ENCODE measurements around the gene ABCA7.

Gene ABCA7

DNA sequence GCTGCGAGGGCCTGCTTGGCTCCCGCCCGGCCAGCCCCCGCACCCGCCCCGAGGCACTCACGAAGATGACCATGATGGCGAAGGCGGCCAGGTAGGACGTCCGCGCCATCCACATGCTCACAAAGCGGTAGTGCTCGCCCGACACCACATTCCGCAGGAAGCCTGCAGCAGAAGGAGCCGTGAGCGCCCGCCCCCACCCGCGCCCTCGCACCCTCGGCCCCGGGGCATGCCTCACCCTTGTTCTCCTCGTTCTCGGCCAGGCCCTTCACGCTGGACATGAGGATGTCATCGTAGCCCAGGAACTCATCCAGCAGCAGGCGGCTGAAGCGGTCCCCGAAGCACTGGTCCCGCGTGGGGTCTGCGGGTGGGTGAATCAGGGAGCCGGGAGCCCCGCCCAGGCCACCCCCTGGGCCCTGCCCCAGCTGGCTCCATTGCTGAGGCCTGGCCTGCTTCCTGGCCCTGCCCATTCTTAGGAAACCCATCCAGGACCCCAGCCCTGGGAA is 28.0 kb upstream of the ABCA7 start:
- Histone ChIP-seq H2AFZ (ENCODE audit: low read length, unreplicated experiment) (no peak overlapping the region), H3K36me3 (ENCODE audit: insufficient read depth, low read length) (no peaks in the 10 kb centered on the region), H3K4me3 (ENCODE audit: low read depth, low read length) (no peak overlapping the region), H3K27ac (ENCODE audit: low read depth, low read length) (no peak overlapping the region), H3K27me3 (ENCODE audit: insufficient read depth, low read length) (no peaks in the 10 kb centered on the region), H3K4me1 (ENCODE audit: control insufficient read depth, insufficient read depth, low read length, unreplicated experiment) (peaks cover 8% of the 10 kb centered on the region), H3K79me2 (ENCODE audit: control insufficient read depth, insufficient read depth, low read length, unreplicated experiment) (peaks cover 35% of the 10 kb centered on the region)

DNA sequence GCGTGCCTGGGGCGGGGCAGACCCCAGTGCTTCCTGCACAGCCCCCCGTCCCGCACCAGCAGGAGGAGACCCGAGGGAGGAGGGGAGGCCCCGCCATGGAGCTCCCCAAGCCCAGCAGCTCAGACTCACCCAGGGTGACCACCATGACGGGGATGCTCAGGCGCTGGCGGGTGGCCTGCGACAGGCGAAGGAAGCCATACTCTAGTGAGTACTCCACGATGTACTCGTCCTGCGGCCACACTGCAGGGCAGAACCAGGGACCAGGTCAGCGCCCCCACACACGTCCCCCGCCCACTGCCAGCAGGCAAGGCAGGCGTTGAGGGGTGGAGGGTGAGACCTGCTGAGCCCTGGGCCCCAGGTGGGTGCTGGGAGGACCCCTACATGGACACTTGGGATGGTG is 27.6 kb upstream of the ABCA7 start:
- no peaks in the 10 kb centered on the region for H3K27me3 ChIP-seq (ENCODE audit: insufficient read depth, low read length)
- H3K27ac ChIP-seq (ENCODE audit: low read depth, low read length) = no peak overlapping the region
- H3K4me1 ChIP-seq (ENCODE audit: control insufficient read depth, insufficient read depth, low read length, unreplicated experiment) = peaks cover 12% of the 10 kb centered on the region
- peaks cover 40% of the 10 kb centered on the region for H3K79me2 ChIP-seq (ENCODE audit: control insufficient read depth, insufficient read depth, low read length, unreplicated experiment)
- no peak overlapping the region for H2AFZ ChIP-seq (ENCODE audit: low read length, unreplicated experiment)
- no peaks in the 10 kb centered on the region for H3K36me3 ChIP-seq (ENCODE audit: insufficient read depth, low read length)
- H3K4me3 ChIP-seq (ENCODE audit: low read depth, low read length) = no peak overlapping the region

- Histone ChIP-seq H3K4me3 (ENCODE audit: low read depth, low read length) (no peak overlapping the region), H3K79me2 (ENCODE audit: control insufficient read depth, insufficient read depth, low read length, unreplicated experiment) (peaks cover 48% of the 10 kb centered on the region)
These were observed 26.7 kb upstream of the ABCA7 start for GRCh38 chr19:1013218-1013617.

GRCh38 chr19:1014161-1015060 is 25.5 kb upstream of the ABCA7 start:
- Histone ChIP-seq H3K27me3 (ENCODE audit: insufficient read depth, low read length) (no peaks in the 10 kb centered on the region), H2AFZ (ENCODE audit: low read length, unreplicated experiment) (no peak overlapping the region), H3K27ac (ENCODE audit: low read depth, low read length) (no peak overlapping the region), H3K4me3 (ENCODE audit: low read depth, low read length) (no peak overlapping the region), H3K36me3 (ENCODE audit: insufficient read depth, low read length) (no peaks in the 10 kb centered on the region), H3K4me1 (ENCODE audit: control insufficient read depth, insufficient read depth, low read length, unreplicated experiment) (peaks cover 27% of the 10 kb centered on the region), H3K79me2 (ENCODE audit: control insufficient read depth, insufficient read depth, low read length, unreplicated experiment) (peaks cover 60% of the 10 kb centered on the region)

More at GRCh38 chr19:1013218-1013617, 26.7 kb upstream of the ABCA7 start:
- H3K27me3 ChIP-seq (ENCODE audit: insufficient read depth, low read length) = no peaks in the 10 kb centered on the region
- no peaks in the 10 kb centered on the region for H3K36me3 ChIP-seq (ENCODE audit: insufficient read depth, low read length)
- H3K27ac ChIP-seq (ENCODE audit: low read depth, low read length) = no peak overlapping the region
- no peak overlapping the region for H2AFZ ChIP-seq (ENCODE audit: low read length, unreplicated experiment)
- peaks cover 21% of the 10 kb centered on the region for H3K4me1 ChIP-seq (ENCODE audit: control insufficient read depth, insufficient read depth, low read length, unreplicated experiment)

DNA sequence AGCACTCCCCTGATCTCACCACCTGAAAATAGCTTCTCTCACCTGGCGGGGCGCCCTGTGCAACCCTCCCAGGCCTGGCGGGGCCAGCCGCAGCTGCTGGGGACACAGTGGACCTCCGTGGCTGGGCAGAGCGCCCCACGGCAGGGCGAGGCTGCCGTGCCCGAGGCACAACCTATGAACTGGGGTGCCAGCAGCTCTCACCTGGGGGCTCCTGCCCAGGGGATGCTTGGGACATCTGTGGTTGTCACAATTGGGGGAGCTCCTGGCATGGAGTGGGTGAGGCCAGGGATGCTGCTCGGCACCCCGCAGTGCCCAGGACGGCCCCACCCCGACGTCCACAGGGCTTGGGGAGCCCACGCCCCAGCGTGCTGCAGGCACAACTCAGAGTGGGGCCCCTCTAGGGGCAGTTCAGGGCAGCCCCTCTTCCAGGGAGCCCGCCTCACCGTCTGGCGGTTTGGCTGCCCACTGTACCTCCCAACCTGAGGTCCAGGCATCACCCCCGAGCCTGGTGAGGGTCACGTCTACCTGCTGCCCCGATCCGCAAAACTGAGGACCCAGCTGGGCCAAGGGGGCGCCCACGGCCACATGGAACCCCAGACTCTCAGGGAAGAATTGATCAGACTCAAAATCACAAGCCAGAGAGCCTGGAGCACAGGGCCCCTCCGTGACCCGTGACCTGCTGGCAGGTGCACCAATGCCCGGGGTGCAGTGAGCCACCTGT is 24.7 kb upstream of the ABCA7 start:
- Histone ChIP-seq H3K4me3 (ENCODE audit: low read depth, low read length) (no peak overlapping the region), H3K79me2 (ENCODE audit: control insufficient read depth, insufficient read depth, low read length, unreplicated experiment) (peaks cover 69% of the 10 kb centered on the region), H3K27ac (ENCODE audit: low read depth, low read length) (no peak overlapping the region), H2AFZ (ENCODE audit: low read length, unreplicated experiment) (no peak overlapping the region), H3K27me3 (ENCODE audit: insufficient read depth, low read length) (no peaks in the 10 kb centered on the region), H3K36me3 (ENCODE audit: insufficient read depth, low read length) (no peaks in the 10 kb centered on the region), H3K4me1 (ENCODE audit: control insufficient read depth, insufficient read depth, low read length, unreplicated experiment) (peaks cover 27% of the 10 kb centered on the region)

DNA sequence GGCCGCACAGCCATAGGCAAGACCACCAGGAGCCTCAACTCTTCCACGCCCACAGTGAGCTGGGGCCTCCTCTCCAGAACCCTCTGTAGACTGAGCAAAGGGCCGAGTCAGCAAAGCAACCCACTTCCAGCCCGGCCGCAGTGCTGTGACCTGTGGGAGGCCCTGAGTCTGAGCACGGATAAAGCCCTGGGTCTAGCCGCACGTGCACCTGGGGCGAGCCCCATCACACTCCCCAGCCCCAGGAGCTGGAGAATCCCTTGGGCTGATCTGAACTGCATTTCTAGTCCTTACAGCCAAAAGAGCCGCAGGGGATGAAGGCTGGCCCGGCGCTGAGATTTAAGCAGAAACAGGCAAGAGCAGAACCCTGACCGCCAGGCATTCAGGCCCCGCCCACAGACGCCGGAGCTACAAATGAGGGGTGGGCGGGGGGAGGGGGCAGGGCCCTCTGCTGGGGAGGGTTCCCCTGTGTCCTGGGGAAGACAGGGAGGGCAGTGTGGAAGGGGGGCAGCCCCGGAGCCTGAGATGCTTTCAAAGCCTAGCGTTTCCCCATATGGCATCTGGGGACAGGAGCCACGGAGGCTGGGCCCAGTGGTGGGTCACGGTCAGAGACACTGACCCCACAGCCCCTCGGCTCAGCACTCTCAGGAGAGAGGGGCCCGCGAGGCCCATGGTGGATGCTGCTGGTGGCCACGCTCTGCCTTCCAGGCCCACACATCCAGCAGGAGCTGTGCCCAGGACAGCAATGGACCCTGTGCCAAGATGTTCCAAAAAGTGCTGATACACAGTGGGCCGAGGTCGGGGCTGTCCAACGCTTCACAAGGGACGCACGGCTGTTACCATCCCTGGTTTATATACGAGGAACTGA is 23.9 kb upstream of the ABCA7 start:
- no peak overlapping the region for H3K4me3 ChIP-seq (ENCODE audit: low read depth, low read length)
- peak overlapping the region; percentile 23; the same call in 1 of the 2 replicates for H3K27ac ChIP-seq (ENCODE audit: low read depth, low read length)
- H3K79me2 ChIP-seq (ENCODE audit: control insufficient read depth, insufficient read depth, low read length, unreplicated experiment) = peaks cover 74% of the 10 kb centered on the region
- H3K27me3 ChIP-seq (ENCODE audit: insufficient read depth, low read length) = no peaks in the 10 kb centered on the region
- H3K4me1 ChIP-seq (ENCODE audit: control insufficient read depth, insufficient read depth, low read length, unreplicated experiment) = peaks cover 27% of the 10 kb centered on the region
- H3K36me3 ChIP-seq (ENCODE audit: insufficient read depth, low read length) = no peaks in the 10 kb centered on the region
- H2AFZ ChIP-seq (ENCODE audit: low read length, unreplicated experiment) = no peak overlapping the region

GRCh38 chr19:1016647-1017114 is 23.2 kb upstream of the ABCA7 start:
- Histone ChIP-seq H3K4me1 (ENCODE audit: control insufficient read depth, insufficient read depth, low read length, unreplicated experiment) (peaks cover 27% of the 10 kb centered on the region), H3K27me3 (ENCODE audit: insufficient read depth, low read length) (no peaks in the 10 kb centered on the region), H3K4me3 (ENCODE audit: low read depth, low read length) (0 out of 2 replicates have a peak overlapping the region, but pooled peaks have one; percentile 29), H3K36me3 (ENCODE audit: insufficient read depth, low read length) (no peaks in the 10 kb centered on the region), H2AFZ (ENCODE audit: low read length, unreplicated experiment) (no peak overlapping the region), H3K79me2 (ENCODE audit: control insufficient read depth, insufficient read depth, low read length, unreplicated experiment) (peaks cover 74% of the 10 kb centered on the region), H3K27ac (ENCODE audit: low read depth, low read length) (peak overlapping the region; percentile 35; the same call in 1 of the 2 replicates)

DNA sequence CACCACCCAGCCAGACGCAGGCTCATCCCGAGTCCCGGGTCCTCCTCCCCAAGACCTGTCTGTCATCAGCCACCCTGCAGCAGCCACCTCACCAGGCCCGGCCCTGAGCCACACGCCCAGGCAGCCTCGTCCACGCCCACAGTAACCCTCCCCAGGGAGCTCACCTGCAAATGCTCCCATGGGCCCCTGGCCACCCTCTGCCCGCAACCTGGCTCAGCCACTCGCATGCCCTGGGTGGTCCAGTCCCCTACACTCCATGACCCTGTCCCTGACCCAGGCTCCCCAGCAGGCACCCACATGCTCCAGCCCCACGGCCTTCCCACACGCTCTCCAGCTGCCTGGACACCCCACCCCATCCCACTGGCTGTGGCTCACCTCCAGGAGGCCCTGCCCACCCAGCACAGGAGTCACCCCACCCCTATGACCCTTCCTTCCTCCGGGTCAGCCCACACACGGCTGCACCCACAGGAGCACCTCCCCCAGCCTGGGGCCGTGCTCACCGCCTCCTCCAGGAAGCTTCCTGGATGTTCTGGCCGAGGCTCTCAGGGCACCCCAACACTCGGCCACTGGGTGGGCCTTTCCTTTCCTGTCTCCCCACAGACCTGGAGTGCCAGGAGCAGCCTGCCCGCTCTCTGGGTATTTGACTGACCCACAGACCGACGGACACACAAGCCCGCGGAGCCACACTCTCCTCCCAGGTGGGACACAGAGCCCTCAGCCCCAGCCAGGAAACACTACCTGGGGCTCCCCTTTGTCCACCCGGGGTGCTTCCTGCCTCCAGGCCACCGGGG is 22.6 kb upstream of the ABCA7 start:
- peak overlapping the region; percentile 29; the same call in 1 of the 2 replicates for H3K4me3 ChIP-seq (ENCODE audit: low read depth, low read length)
- peaks cover 27% of the 10 kb centered on the region for H3K4me1 ChIP-seq (ENCODE audit: control insufficient read depth, insufficient read depth, low read length, unreplicated experiment)
- H3K36me3 ChIP-seq (ENCODE audit: insufficient read depth, low read length) = no peaks in the 10 kb centered on the region
- H3K79me2 ChIP-seq (ENCODE audit: control insufficient read depth, insufficient read depth, low read length, unreplicated experiment) = peaks cover 74% of the 10 kb centered on the region
- H2AFZ ChIP-seq (ENCODE audit: low read length, unreplicated experiment) = no peak overlapping the region
- peak overlapping the region; percentile 35; the same call in 1 of the 2 replicates for H3K27ac ChIP-seq (ENCODE audit: low read depth, low read length)
- no peaks in the 10 kb centered on the region for H3K27me3 ChIP-seq (ENCODE audit: insufficient read depth, low read length)

DNA sequence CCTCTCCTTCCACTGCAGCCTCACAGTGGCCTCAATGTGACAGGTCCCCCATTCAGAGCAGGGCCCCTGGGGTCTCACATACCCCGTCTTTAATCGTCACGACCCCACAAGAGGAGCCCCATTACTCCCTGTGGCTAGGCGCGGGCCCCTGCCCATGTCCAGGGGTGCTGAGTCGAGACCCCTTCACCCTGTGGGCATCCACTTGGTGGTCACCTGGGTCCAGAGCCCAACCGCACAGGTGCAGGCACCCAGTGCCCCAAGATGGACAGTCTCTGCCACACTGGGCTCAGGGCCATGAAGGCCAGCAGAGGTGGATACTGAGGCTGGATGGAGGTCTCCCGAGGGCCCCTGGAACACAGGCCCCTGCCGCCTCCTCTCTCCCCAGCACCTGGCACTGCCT is 22.0 kb upstream of the ABCA7 start:
- H3K4me3 ChIP-seq (ENCODE audit: low read depth, low read length) = no peak overlapping the region
- H3K27me3 ChIP-seq (ENCODE audit: insufficient read depth, low read length) = no peaks in the 10 kb centered on the region
- H2AFZ ChIP-seq (ENCODE audit: low read length, unreplicated experiment) = no peak overlapping the region
- peaks cover 27% of the 10 kb centered on the region for H3K4me1 ChIP-seq (ENCODE audit: control insufficient read depth, insufficient read depth, low read length, unreplicated experiment)
- H3K36me3 ChIP-seq (ENCODE audit: insufficient read depth, low read length) = no peaks in the 10 kb centered on the region
- peaks cover 74% of the 10 kb centered on the region for H3K79me2 ChIP-seq (ENCODE audit: control insufficient read depth, insufficient read depth, low read length, unreplicated experiment)
- H3K27ac ChIP-seq (ENCODE audit: low read depth, low read length) = no peak overlapping the region
